HCT116 (cell line): ENCODE measurements around the gene LACC1. TPM values are rescaled to one million over a fixed set of nuclear protein-coding genes. Genes with fewer than 3 reads are reported as not detected.

Experiments
- ATAC-seq: fragments of 200-7000 bp; cut with Tn5 transposase; 2 replicates; pipeline ENCODE4 v1.9.1; 2020; ENCODE audit warnings: mild to moderate bottlenecking, moderate library complexity
- BruUV-seq: library from RNA; stranded (reverse); fragments of 400-500 nt; replicated peaks from 2 replicates; lab custom pipeline; 2021; lab: Mats Ljungman, UMichigan
- CTCF ChIA-PET: fragments of 300-600 bp; sonication (Branson Sonifier 250); formaldehyde crosslinking; loops from one replicate; lab custom pipeline; 2021; ENCODE audit warnings: antibody characterized with exemption; lab: Charles Lee
- POLR2A ChIA-PET: fragments of 300-600, 350-600 bp; sonication (Branson Sonifier 250); formaldehyde crosslinking; loops from one replicate; lab custom pipeline; 2021; ENCODE audit warnings: antibody characterized with exemption; lab: Charles Lee
- RAD21 ChIA-PET, 2 experiments: fragments of 300-600 bp; sonication (Branson Sonifier 250); formaldehyde crosslinking; loops; one replicate each; lab custom pipeline; 2023; ENCODE audit warnings: low total read pairs in 2 of 2; ENCODE audit not compliant: uncharacterized antibody in 2 of 2, unreplicated experiment in 2 of 2, low non-redundant PET in 1 of 2; lab: Charles Lee
- DNase-seq: peaks from one replicate; pipeline ENCODE4 v3.0.0-alpha.2; 2010; ENCODE audit warnings: low read depth, low spot score
- H2AFZ ChIP-seq: fragments of 200-600 bp; shearing (Covaris generic), sonication (generic); 2 replicates; pipeline ENCODE4 v1.6.1; 2017; ENCODE audit warnings: low read depth, mixed run types, mixed read lengths, antibody characterized with exemption, low read length; ENCODE audit not compliant: poor library complexity, severe bottlenecking
- H3K27ac ChIP-seq: 2 replicates; pipeline ENCODE4 v1.5.1; 2012; ENCODE audit warnings: low read depth, low read length
- H3K27me3 ChIP-seq: fragments of 200-600 bp; sonication (generic); 2 replicates; pipeline ENCODE4 v1.6.1; 2016; ENCODE audit warnings: mixed run types, low read length, mixed read lengths; ENCODE audit not compliant: insufficient read depth
- H3K36me3 ChIP-seq, 2 experiments: fragments of 200-500 bp in 1 of 2; fragments of 200-600 bp in 1 of 2; sonication (Bioruptor generic) in 1 of 2; sonication (generic) in 1 of 2; 2 replicates each; pipeline versions ENCODE4 v1.5.1 to v1.6.1; 2014 to 2016; ENCODE audit warnings: low read length in 2 of 2, inconsistent platforms in 1 of 2, mixed read lengths in 1 of 2, mixed run types in 1 of 2; ENCODE audit not compliant: insufficient read depth in 2 of 2, control insufficient read depth in 1 of 2
- H3K4me1 ChIP-seq, 2 experiments: fragments of 200-600 bp in 1 of 2; sonication (generic) in 1 of 2; 2 replicates each; pipeline versions ENCODE4 v1.5.1 to v1.6.1; 2012 to 2017; ENCODE audit warnings: low read length in 2 of 2, inconsistent platforms in 1 of 2, mild to moderate bottlenecking in 1 of 2, mixed read lengths in 1 of 2, mixed run types in 1 of 2, moderate library complexity in 1 of 2; ENCODE audit not compliant: insufficient read depth in 2 of 2, control insufficient read depth in 1 of 2
- H3K4me2 ChIP-seq: fragments of 200-600 bp; sonication (generic); 2 replicates; pipeline ENCODE4 v1.6.1; 2017; ENCODE audit warnings: mixed run types, low read length, mixed read lengths
- H3K4me3 ChIP-seq, 2 experiments: fragments of 200-600 bp in 1 of 2; sonication (generic) in 1 of 2; replicated peaks in 1 of 2; 2 replicates each; pipeline ENCODE4 v1.5.1; 2011 to 2016; ENCODE audit warnings: low read length in 2 of 2, control low read depth in 1 of 2, low read depth in 1 of 2, mild to moderate bottlenecking in 1 of 2, mixed read lengths in 1 of 2, mixed run types in 1 of 2
- H3K79me2 ChIP-seq: fragments of 200-600 bp; sonication (generic); 2 replicates; pipeline ENCODE4 v1.6.1; 2017; ENCODE audit warnings: mild to moderate bottlenecking, mixed run types, low read length, moderate library complexity, mixed read lengths; ENCODE audit not compliant: insufficient read depth
- H3K9ac ChIP-seq: fragments of 200-600 bp; sonication (generic); 2 replicates; pipeline ENCODE4 v1.6.1; 2016; ENCODE audit warnings: low read length, mixed read lengths
- H3K9me2 ChIP-seq: fragments of 200-600 bp; sonication (generic), shearing (Covaris generic); 2 replicates; pipeline ENCODE4 v1.6.1; 2017; ENCODE audit warnings: mixed run types, mild to moderate bottlenecking, moderate library complexity; ENCODE audit not compliant: insufficient read depth
- H3K9me3 ChIP-seq, 2 experiments: fragments of 200-500 bp in 1 of 2; fragments of 200-600 bp in 1 of 2; sonication (Bioruptor generic) in 1 of 2; sonication (generic) in 1 of 2; 2 replicates each; pipeline ENCODE4 v1.6.1; 2014 to 2017; ENCODE audit warnings: low read length in 2 of 2, mixed read lengths in 2 of 2, inconsistent platforms in 1 of 2, low read depth in 1 of 2, mild to moderate bottlenecking in 1 of 2, mixed run types in 1 of 2, moderate library complexity in 1 of 2; ENCODE audit not compliant: control insufficient read depth in 1 of 2, insufficient read depth in 1 of 2
- H4K20me1 ChIP-seq: fragments of 200-600 bp; sonication (generic), shearing (Covaris generic); 2 replicates; pipeline ENCODE4 v1.6.1; 2017; ENCODE audit warnings: mixed run types, mild to moderate bottlenecking, moderate library complexity; ENCODE audit not compliant: insufficient read depth
- CBX3 ChIP-seq: IDR thresholded peaks from 2 replicates; pipeline ENCODE4 v1.6.1; 2012; ENCODE audit warnings: low read depth
- CTCF ChIP-seq, 3 experiments: fragments of 200-600 bp in 1 of 3; sonication (generic) in 1 of 3; IDR thresholded peaks in 2 of 3; conservative IDR thresholded peaks in 1 of 3; 2 replicates each; pipeline ENCODE4 v1.5.1; 2012 to 2017; ENCODE audit warnings: low read depth in 2 of 3, low read length in 2 of 3, antibody characterized with exemption in 1 of 3, borderline replicate concordance in 1 of 3, control low read depth in 1 of 3, mild to moderate bottlenecking in 1 of 3, mixed read lengths in 1 of 3, mixed run types in 1 of 3, moderate library complexity in 1 of 3; ENCODE audit not compliant: insufficient read depth in 1 of 3
- EGR1 ChIP-seq: IDR thresholded peaks from 2 replicates; pipeline ENCODE4 v1.6.1; 2012; ENCODE audit warnings: low read depth
- ELF1 ChIP-seq: IDR thresholded peaks from 2 replicates; pipeline ENCODE4 v1.6.1; 2012; ENCODE audit warnings: low read depth, borderline replicate concordance
- FOSL1 ChIP-seq: IDR thresholded peaks from 2 replicates; pipeline ENCODE4 v1.6.1; 2012; ENCODE audit warnings: low read depth
- MAX ChIP-seq: IDR thresholded peaks from 2 replicates; pipeline ENCODE4 v1.6.1; 2012
- POLR2AphosphoS5 ChIP-seq: IDR thresholded peaks from 2 replicates; pipeline ENCODE4 v1.6.1; 2011; ENCODE audit warnings: mild to moderate bottlenecking, low read depth, low read length, moderate library complexity
- RAD21 ChIP-seq: IDR thresholded peaks from 2 replicates; pipeline ENCODE4 v1.6.1; 2012; ENCODE audit warnings: low read depth, mild to moderate bottlenecking
- SP1 ChIP-seq: IDR thresholded peaks from 2 replicates; pipeline ENCODE4 v1.6.1; 2012; ENCODE audit warnings: low read depth
- ZBTB33 ChIP-seq: IDR thresholded peaks from 2 replicates; pipeline ENCODE4 v1.6.1; 2011; ENCODE audit warnings: mild to moderate bottlenecking, low read length, moderate library complexity; ENCODE audit not compliant: insufficient replicate concordance; ENCODE audit errors: extremely low read depth
- ZFX ChIP-seq: fragments of 450-650 bp; IDR thresholded peaks from 2 replicates; pipeline ENCODE4 v1.6.1; 2017
- intact Hi-C: fragments of 100-400 bp; cut with micrococcal nuclease; formaldehyde crosslinking; loops from 2 replicates; pipeline ENCODE4 v1.10.0; 2022
- total RNA-seq: library from RNA; stranded (reverse); gene quantifications from one replicate; pipeline ENCODE4 v1.2.1, GENCODE V29; 2021; ENCODE audit not compliant: unreplicated experiment
- TF ChIP-seq, protein P1 (sequence below): IDR thresholded peaks from 2 replicates; pipeline ENCODE4 v1.6.1; 2012; ENCODE audit warnings: low read depth

LACC1 gene
- total RNA-seq, 1 experiment from 2014 or later = 2.6 TPM

GRCh38 chr13:43878892-43879754 lies 581 bp upstream of the LACC1 start, which contains the start of gene CCDC122:
Gene CCDC122 (minus strand): TSS chr13:43879740. CDS start chr13:43869376, 10,364 bp downstream.
- CTCF ChIA-PET = interaction anchor here (0.8 to 3.2 kb wide), 2 partner anchors 15 to 558 kb away, joined by 3 to 9 read pairs; no protein-coding TSS in a partner anchor
- BruUV-seq = TSS peak; percentile 45
- TF ChIP-seq EGR1 (no peak), ZFX (peak; percentile 82), CTCF (IDR thresholded peaks at IDR 0.05 in 2 of 3, conservative IDR thresholded peaks at IDR 0.05 in 1 of 3; ENCODE audit: borderline replicate concordance in 1 of 3, insufficient read depth in 1 of 3, low read depth in 2 of 3, low read length in 2 of 3) (no peak), RAD21 (no peak), MAX (peak; percentile 97), FOSL1 (no peak), POLR2AphosphoS5 (no peak), ZBTB33 (peak; percentile 65), CBX3 (peak; percentile 67; the same call in 1 of the 2 replicates), SP1 (peak; percentile 18; the same call in 1 of the 2 replicates), ELF1 (peak; percentile 58)
- TF ChIP-seq, protein P1, sequence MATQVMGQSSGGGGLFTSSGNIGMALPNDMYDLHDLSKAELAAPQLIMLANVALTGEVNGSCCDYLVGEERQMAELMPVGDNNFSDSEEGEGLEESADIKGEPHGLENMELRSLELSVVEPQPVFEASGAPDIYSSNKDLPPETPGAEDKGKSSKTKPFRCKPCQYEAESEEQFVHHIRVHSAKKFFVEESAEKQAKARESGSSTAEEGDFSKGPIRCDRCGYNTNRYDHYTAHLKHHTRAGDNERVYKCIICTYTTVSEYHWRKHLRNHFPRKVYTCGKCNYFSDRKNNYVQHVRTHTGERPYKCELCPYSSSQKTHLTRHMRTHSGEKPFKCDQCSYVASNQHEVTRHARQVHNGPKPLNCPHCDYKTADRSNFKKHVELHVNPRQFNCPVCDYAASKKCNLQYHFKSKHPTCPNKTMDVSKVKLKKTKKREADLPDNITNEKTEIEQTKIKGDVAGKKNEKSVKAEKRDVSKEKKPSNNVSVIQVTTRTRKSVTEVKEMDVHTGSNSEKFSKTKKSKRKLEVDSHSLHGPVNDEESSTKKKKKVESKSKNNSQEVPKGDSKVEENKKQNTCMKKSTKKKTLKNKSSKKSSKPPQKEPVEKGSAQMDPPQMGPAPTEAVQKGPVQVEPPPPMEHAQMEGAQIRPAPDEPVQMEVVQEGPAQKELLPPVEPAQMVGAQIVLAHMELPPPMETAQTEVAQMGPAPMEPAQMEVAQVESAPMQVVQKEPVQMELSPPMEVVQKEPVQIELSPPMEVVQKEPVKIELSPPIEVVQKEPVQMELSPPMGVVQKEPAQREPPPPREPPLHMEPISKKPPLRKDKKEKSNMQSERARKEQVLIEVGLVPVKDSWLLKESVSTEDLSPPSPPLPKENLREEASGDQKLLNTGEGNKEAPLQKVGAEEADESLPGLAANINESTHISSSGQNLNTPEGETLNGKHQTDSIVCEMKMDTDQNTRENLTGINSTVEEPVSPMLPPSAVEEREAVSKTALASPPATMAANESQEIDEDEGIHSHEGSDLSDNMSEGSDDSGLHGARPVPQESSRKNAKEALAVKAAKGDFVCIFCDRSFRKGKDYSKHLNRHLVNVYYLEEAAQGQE = no peak
- RAD21 ChIA-PET = no interaction called here
- H3K79me2 ChIP-seq = no peaks in the 10 kb centered on the region
- H3K27ac ChIP-seq = peak within 1 kb of the TSS; percentile 68
- H3K9me2 ChIP-seq = no peaks in the 10 kb centered on the region
- peaks cover 2 to 23% of the 10 kb centered on the region in 2 experiments; a peak in 2 of 4 replicates for H3K4me1 ChIP-seq
- H3K27me3 ChIP-seq = no peaks in the 10 kb centered on the region
- H2AFZ ChIP-seq = peak within 1 kb of the TSS; percentile 19
- H3K4me3 ChIP-seq = peak within 1 kb of the TSS; percentile 57 to 59
- no peak for DNase-seq
- H3K4me2 ChIP-seq = peak within 1 kb of the TSS; percentile 77
- H3K36me3 ChIP-seq = no peaks in the 10 kb centered on the region
- ATAC-seq = peak; percentile 85
- no peaks in the 10 kb centered on the region for H4K20me1 ChIP-seq
- POLR2A ChIA-PET = interaction anchor here (0.6 to 1.1 kb wide), 2 partner anchors 13 to 1493 kb away, joined by 4 read pairs; no protein-coding TSS in a partner anchor
- H3K9me3 ChIP-seq = no peaks in the 10 kb centered on the region
- intact Hi-C loops = loop anchor here (5.0 to 10.0 kb wide), 2 partner anchors 577 to 904 kb away; no protein-coding TSS in a partner anchor
- peak within 1 kb of the TSS; percentile 70 for H3K9ac ChIP-seq
